ENCODE results near the gene PAK1.

PAK1 gene

GRCh38 chr11:77353131-77353530, 120.8 kb downstream of the PAK1 start:
- no peak overlapping the region for H3K4ac ChIP-seq (ENCODE audit: low read length)
- DNase-seq (ENCODE audit: low spot score): no peak
- no peaks in the 10 kb centered on the region for H3K79me1 ChIP-seq (ENCODE audit: low read depth, low read length)
- H3K23ac ChIP-seq (ENCODE audit: low read depth, low read length, poor library complexity): no peak overlapping the region
- H4K91ac ChIP-seq (ENCODE audit: low read depth, low read length, poor library complexity): no peak overlapping the region
- H2BK5ac ChIP-seq (ENCODE audit: low read length): no peak overlapping the region
- H3K9ac ChIP-seq (ENCODE audit: low read depth, low read length, poor library complexity): no peak overlapping the region
- no peak overlapping the region for H3K14ac ChIP-seq (ENCODE audit: low read length)
- WGBS, 2 donors (ENCODE audit: extremely low coverage in 2 of 2, insufficient read length in 2 of 2, insufficient replicate concordance in 1 of 2): no CpG with 5 or more reads among the region's 3 CpGs
- H3K18ac ChIP-seq (ENCODE audit: low read length): no peak overlapping the region
- H3K27ac ChIP-seq (replicated peaks; ENCODE audit: low read length): no peak overlapping the region
- no peak overlapping the region for H2AK5ac ChIP-seq (ENCODE audit: low read depth, low read length)
- H3K9me3 ChIP-seq (replicated peaks in 1 of 2; ENCODE audit: control insufficient read depth in 2 of 2, insufficient read depth in 1 of 2, low read depth in 1 of 2, low read length in 2 of 2): no peaks in the 10 kb centered on the region
- no peaks in the 10 kb centered on the region for H3K4me1 ChIP-seq (ENCODE audit: control insufficient read depth in 2 of 2, insufficient read depth in 1 of 2, low read depth in 1 of 2, low read length in 2 of 2)
- no peak overlapping the region for H2BK120ac ChIP-seq (ENCODE audit: low read depth, low read length)
- H3K27me3 ChIP-seq (ENCODE audit: control insufficient read depth in 3 of 3, insufficient read depth in 3 of 3, low read depth in 1 of 3, low read length in 3 of 3): no peaks in the 10 kb centered on the region
- peaks cover 4 to 78% of the 10 kb centered on the region in 2 donors for H3K36me3 ChIP-seq (replicated peaks in 1 of 2; ENCODE audit: control insufficient read depth in 2 of 2, insufficient read depth in 2 of 2, low read length in 2 of 2)
- H3K4me3 ChIP-seq (ENCODE audit: low read length in 2 of 2): no peak overlapping the region
- no peak overlapping the region for H2BK15ac ChIP-seq (ENCODE audit: low read length)
- no peak overlapping the region for H3K4me2 ChIP-seq (ENCODE audit: insufficient read depth, low read length, poor library complexity, severe bottlenecking)
- H4K8ac ChIP-seq (ENCODE audit: low read depth, low read length): no peak overlapping the region
- no peak overlapping the region for H2AFZ ChIP-seq (ENCODE audit: low read length)
- H2BK12ac ChIP-seq (ENCODE audit: low read length): no peak overlapping the region

- H3K4me3 ChIP-seq (ENCODE audit: low read length in 2 of 2): no peak overlapping the region
- no peak overlapping the region for H4K8ac ChIP-seq (ENCODE audit: low read depth, low read length)
- DNase-seq (ENCODE audit: low spot score): no peak
- H2AK5ac ChIP-seq (ENCODE audit: low read depth, low read length): no peak overlapping the region
- peaks cover 4 to 76% of the 10 kb centered on the region in 2 donors for H3K36me3 ChIP-seq (replicated peaks in 1 of 2; ENCODE audit: control insufficient read depth in 2 of 2, insufficient read depth in 2 of 2, low read length in 2 of 2)
- no peak overlapping the region for H4K91ac ChIP-seq (ENCODE audit: low read depth, low read length, poor library complexity)
- no peak overlapping the region for H3K23ac ChIP-seq (ENCODE audit: low read depth, low read length, poor library complexity)
- H3K4ac ChIP-seq (ENCODE audit: low read length): no peak overlapping the region
- H2BK15ac ChIP-seq (ENCODE audit: low read length): no peak overlapping the region
- no peak overlapping the region for H3K27ac ChIP-seq (replicated peaks; ENCODE audit: low read length)
- no peak overlapping the region for H2BK120ac ChIP-seq (ENCODE audit: low read depth, low read length)
- H3K14ac ChIP-seq (ENCODE audit: low read length): no peak overlapping the region
- no peak overlapping the region for H2BK5ac ChIP-seq (ENCODE audit: low read length)
- no peak overlapping the region for H3K4me2 ChIP-seq (ENCODE audit: insufficient read depth, low read length, poor library complexity, severe bottlenecking)
- no peak overlapping the region for H2AFZ ChIP-seq (ENCODE audit: low read length)
- no peaks in the 10 kb centered on the region for H3K9me3 ChIP-seq (replicated peaks in 1 of 2; ENCODE audit: control insufficient read depth in 2 of 2, insufficient read depth in 1 of 2, low read depth in 1 of 2, low read length in 2 of 2)
- H3K79me1 ChIP-seq (ENCODE audit: low read depth, low read length): no peaks in the 10 kb centered on the region
- no peak overlapping the region for H3K9ac ChIP-seq (ENCODE audit: low read depth, low read length, poor library complexity)
- H3K27me3 ChIP-seq (ENCODE audit: control insufficient read depth in 3 of 3, insufficient read depth in 3 of 3, low read depth in 1 of 3, low read length in 3 of 3): no peaks in the 10 kb centered on the region
- H2BK12ac ChIP-seq (ENCODE audit: low read length): no peak overlapping the region
- H3K18ac ChIP-seq (ENCODE audit: low read length): no peak overlapping the region
- H3K4me1 ChIP-seq (ENCODE audit: control insufficient read depth in 2 of 2, insufficient read depth in 1 of 2, low read depth in 1 of 2, low read length in 2 of 2): no peaks in the 10 kb centered on the region
Observed at GRCh38 chr11:77351281-77351886, 122.5 kb downstream of the PAK1 start.

GRCh38 chr11:77347948-77348347, 125.9 kb downstream of the PAK1 start:
- no peak overlapping the region for H3K27ac ChIP-seq (replicated peaks; ENCODE audit: low read length)
- no peaks in the 10 kb centered on the region for H3K9me3 ChIP-seq (replicated peaks in 1 of 2; ENCODE audit: control insufficient read depth in 2 of 2, insufficient read depth in 1 of 2, low read depth in 1 of 2, low read length in 2 of 2)
- no peak overlapping the region for H2AK5ac ChIP-seq (ENCODE audit: low read depth, low read length)
- no peak overlapping the region for H2BK12ac ChIP-seq (ENCODE audit: low read length)
- H3K18ac ChIP-seq (ENCODE audit: low read length): no peak overlapping the region
- H4K8ac ChIP-seq (ENCODE audit: low read depth, low read length): no peak overlapping the region
- DNase-seq (ENCODE audit: low spot score): no peak
- no peaks in the 10 kb centered on the region for H3K27me3 ChIP-seq (ENCODE audit: control insufficient read depth in 3 of 3, insufficient read depth in 3 of 3, low read depth in 1 of 3, low read length in 3 of 3)
- no peak overlapping the region for H3K4me2 ChIP-seq (ENCODE audit: insufficient read depth, low read length, poor library complexity, severe bottlenecking)
- no peak overlapping the region for H4K91ac ChIP-seq (ENCODE audit: low read depth, low read length, poor library complexity)
- H3K36me3 ChIP-seq (replicated peaks in 1 of 2; ENCODE audit: control insufficient read depth in 2 of 2, insufficient read depth in 2 of 2, low read length in 2 of 2): peaks cover 3 to 74% of the 10 kb centered on the region in 2 donors
- no peak overlapping the region for H3K9ac ChIP-seq (ENCODE audit: low read depth, low read length, poor library complexity)
- H3K4me1 ChIP-seq (ENCODE audit: control insufficient read depth in 2 of 2, insufficient read depth in 1 of 2, low read depth in 1 of 2, low read length in 2 of 2): no peaks in the 10 kb centered on the region
- no peak overlapping the region for H2BK15ac ChIP-seq (ENCODE audit: low read length)
- H2AFZ ChIP-seq (ENCODE audit: low read length): no peak overlapping the region
- no CpG with 5 or more reads among the region's 2 CpGs for WGBS, 2 donors (ENCODE audit: extremely low coverage in 2 of 2, insufficient read length in 2 of 2, insufficient replicate concordance in 1 of 2)
- H3K23ac ChIP-seq (ENCODE audit: low read depth, low read length, poor library complexity): no peak overlapping the region
- H2BK120ac ChIP-seq (ENCODE audit: low read depth, low read length): no peak overlapping the region
- H2BK5ac ChIP-seq (ENCODE audit: low read length): no peak overlapping the region
- H3K79me1 ChIP-seq (ENCODE audit: low read depth, low read length): no peaks in the 10 kb centered on the region
- no peak overlapping the region for H3K14ac ChIP-seq (ENCODE audit: low read length)
- no peak overlapping the region for H3K4me3 ChIP-seq (ENCODE audit: low read length in 2 of 2)
- no peak overlapping the region for H3K4ac ChIP-seq (ENCODE audit: low read length)

- no peaks in the 10 kb centered on the region for H3K27me3 ChIP-seq (ENCODE audit: control insufficient read depth in 3 of 3, insufficient read depth in 3 of 3, low read depth in 1 of 3, low read length in 3 of 3)
- no peaks in the 10 kb centered on the region for H3K9me3 ChIP-seq (replicated peaks in 1 of 2; ENCODE audit: control insufficient read depth in 2 of 2, insufficient read depth in 1 of 2, low read depth in 1 of 2, low read length in 2 of 2)
- H3K27ac ChIP-seq (replicated peaks; ENCODE audit: low read length): no peak overlapping the region
- no peak overlapping the region for H2BK120ac ChIP-seq (ENCODE audit: low read depth, low read length)
- no peak for DNase-seq (ENCODE audit: low spot score)
- H2BK5ac ChIP-seq (ENCODE audit: low read length): no peak overlapping the region
- H3K4me1 ChIP-seq (ENCODE audit: control insufficient read depth in 2 of 2, insufficient read depth in 1 of 2, low read depth in 1 of 2, low read length in 2 of 2): no peaks in the 10 kb centered on the region
- H3K9ac ChIP-seq (ENCODE audit: low read depth, low read length, poor library complexity): no peak overlapping the region
- H4K91ac ChIP-seq (ENCODE audit: low read depth, low read length, poor library complexity): no peak overlapping the region
- H3K23ac ChIP-seq (ENCODE audit: low read depth, low read length, poor library complexity): no peak overlapping the region
- no peak overlapping the region for H2AFZ ChIP-seq (ENCODE audit: low read length)
- no peak overlapping the region for H3K4me3 ChIP-seq (ENCODE audit: low read length in 2 of 2)
- H3K4me2 ChIP-seq (ENCODE audit: insufficient read depth, low read length, poor library complexity, severe bottlenecking): no peak overlapping the region
- peaks cover 3 to 79% of the 10 kb centered on the region in 2 donors for H3K36me3 ChIP-seq (replicated peaks in 1 of 2; ENCODE audit: control insufficient read depth in 2 of 2, insufficient read depth in 2 of 2, low read length in 2 of 2)
- no peak overlapping the region for H2AK5ac ChIP-seq (ENCODE audit: low read depth, low read length)
- no peak overlapping the region for H2BK15ac ChIP-seq (ENCODE audit: low read length)
- no peak overlapping the region for H2BK12ac ChIP-seq (ENCODE audit: low read length)
- no peak overlapping the region for H3K14ac ChIP-seq (ENCODE audit: low read length)
- whole genome bisulfite sequencing, 2 donors (ENCODE audit: extremely low coverage in 2 of 2, insufficient read length in 2 of 2, insufficient replicate concordance in 1 of 2): no CpG with 5 or more reads among the region's 2 CpGs
- H3K18ac ChIP-seq (ENCODE audit: low read length): no peak overlapping the region
- H4K8ac ChIP-seq (ENCODE audit: low read depth, low read length): no peak overlapping the region
- no peaks in the 10 kb centered on the region for H3K79me1 ChIP-seq (ENCODE audit: low read depth, low read length)
- no peak overlapping the region for H3K4ac ChIP-seq (ENCODE audit: low read length)
Observed at GRCh38 chr11:77346906-77347603, 126.8 kb downstream of the PAK1 start.

Measured in neuronal stem cell (in vitro differentiated cells).